Keratinocyte (primary cell): ENCODE data around the gene MKX.

Source experiments
- CTCF ChIP-seq, 3 experiments: IDR thresholded peaks in 1 of 3; conservative IDR thresholded peaks in 1 of 3; optimal IDR thresholded peaks in 1 of 3; 2 replicates in 2 of 3; 3 replicates in 1 of 3; pipeline versions ENCODE3 to v1.5.1; 2011; ENCODE audit warnings: low read length in 3 of 3, mild to moderate bottlenecking in 3 of 3, moderate library complexity in 2 of 3, control low read depth in 1 of 3, inconsistent platforms in 1 of 3; ENCODE audit not compliant: insufficient read depth in 2 of 3; ENCODE audit errors: extremely low read depth in 1 of 3
- EZH2 ChIP-seq: IDR thresholded peaks from one replicate; pipeline ENCODE4 v1.6.1; 2012; ENCODE audit warnings: inconsistent platforms, mild to moderate bottlenecking, low read length, moderate library complexity

- TF ChIP-seq CTCF (optimal IDR thresholded peaks at IDR 0.05 in 1 of 3, IDR thresholded peaks at IDR 0.05 in 1 of 3, conservative IDR thresholded peaks at IDR 0.05 in 1 of 3; ENCODE audit: extremely low read depth in 1 of 3, insufficient read depth in 2 of 3, low read length in 3 of 3): no peak
- TF ChIP-seq EZH2: no peak
Measured at GRCh38 chr10:27696466-27696865, 49.2 kb downstream of the MKX start.
